ENCODE results near the gene ZBTB7A. TPM values are rescaled to one million over a fixed set of nuclear protein-coding genes. Genes with fewer than 3 reads are reported as not detected.

Gene ZBTB7A
- total RNA-seq, 1 experiment from 2014 or later: 18.3 TPM

- no peak for DNase-seq
- H3K4me3 ChIP-seq (ENCODE audit: insufficient read depth, low read depth, low read length): no peak overlapping the region
- H3K36me3 ChIP-seq (replicated peaks; ENCODE audit: control insufficient read depth, insufficient read depth, low read length): peaks cover 20% of the 10 kb centered on the region
- no peaks in the 10 kb centered on the region for H3K27me3 ChIP-seq (ENCODE audit: control insufficient read depth, insufficient read depth, low read length)
Observed at GRCh38 chr19:4099041-4099764, 32.5 kb upstream of the ZBTB7A start.

GRCh38 chr19:4098493-4098892 lies 31.8 kb upstream of the ZBTB7A start:
- no peak overlapping the region for H3K4me3 ChIP-seq (ENCODE audit: insufficient read depth, low read depth, low read length)
- H3K36me3 ChIP-seq (replicated peaks; ENCODE audit: control insufficient read depth, insufficient read depth, low read length): peaks cover 21% of the 10 kb centered on the region
- peak; percentile 60 for DNase-seq
- no peaks in the 10 kb centered on the region for H3K27me3 ChIP-seq (ENCODE audit: control insufficient read depth, insufficient read depth, low read length)

DNA sequence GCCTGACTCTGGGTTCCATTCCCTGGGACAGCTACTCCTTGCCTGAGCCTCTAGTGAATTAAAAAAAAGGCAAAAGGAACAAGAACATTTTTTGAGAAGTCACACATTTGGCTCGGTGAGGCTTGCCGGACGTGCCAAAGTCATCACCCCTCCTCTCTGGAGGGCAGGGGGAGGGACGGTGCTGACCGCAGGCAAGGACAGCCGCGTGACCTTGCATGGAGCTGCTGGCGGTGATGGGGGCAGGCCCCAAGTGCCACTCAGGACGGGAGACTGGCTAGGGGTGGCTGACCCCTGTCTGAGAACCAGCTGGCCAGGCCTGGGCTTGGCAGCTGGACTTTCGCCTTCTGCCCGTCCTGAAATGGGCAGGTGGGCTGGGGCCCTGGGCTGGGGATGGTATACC lies 30.8 kb upstream of the ZBTB7A start:
- no peaks in the 10 kb centered on the region for H3K27me3 ChIP-seq (ENCODE audit: control insufficient read depth, insufficient read depth, low read length)
- no peak overlapping the region for H3K4me3 ChIP-seq (ENCODE audit: insufficient read depth, low read depth, low read length)
- DNase-seq: no peak
- H3K36me3 ChIP-seq (replicated peaks; ENCODE audit: control insufficient read depth, insufficient read depth, low read length): peaks cover 23% of the 10 kb centered on the region

DNA sequence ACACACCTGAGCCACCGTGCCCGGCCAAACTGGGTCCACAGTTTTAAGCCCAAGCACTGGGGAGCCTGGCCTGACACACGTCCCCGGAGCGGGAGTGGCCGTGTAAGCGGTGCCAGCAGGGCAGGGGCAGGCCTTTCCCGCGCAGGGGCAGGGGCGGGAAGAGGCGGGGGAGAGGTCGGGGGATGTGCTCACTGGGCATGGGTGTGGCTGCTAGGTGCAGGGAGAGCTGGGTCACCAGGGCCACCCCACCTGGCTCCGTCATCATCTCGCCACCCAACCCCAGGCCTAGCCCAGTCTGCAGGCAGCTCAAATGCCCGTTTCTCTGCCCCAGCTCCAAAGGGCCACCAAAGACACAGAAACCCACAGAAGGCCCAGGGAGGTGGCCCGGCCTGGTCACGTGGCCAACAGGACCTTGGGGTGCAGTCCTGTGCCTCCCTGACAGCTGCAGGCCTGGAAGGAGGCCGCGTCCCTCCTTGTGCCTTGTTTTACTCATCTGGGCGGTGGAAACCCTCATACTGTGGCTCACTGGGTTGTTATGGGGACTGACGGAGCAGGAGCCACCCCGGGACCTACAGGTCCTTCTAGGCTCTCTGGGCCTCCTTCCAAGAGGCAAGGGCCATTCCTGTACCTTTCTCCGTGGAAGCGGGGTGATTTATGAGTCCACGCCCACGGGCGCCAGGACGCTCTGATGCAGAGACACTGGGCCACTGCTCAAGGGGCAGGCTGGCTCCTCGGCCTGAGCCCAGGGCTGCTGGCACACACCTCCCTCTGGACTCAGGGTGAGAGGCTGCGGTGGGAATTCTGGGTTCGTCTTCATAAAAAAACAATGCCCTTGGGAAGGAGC lies 29.6 kb upstream of the ZBTB7A start:
- no peak for DNase-seq
- Histone ChIP-seq H3K4me3 (ENCODE audit: insufficient read depth, low read depth, low read length) (no peak overlapping the region), H3K36me3 (replicated peaks; ENCODE audit: control insufficient read depth, insufficient read depth, low read length) (peaks cover 16% of the 10 kb centered on the region), H3K27me3 (ENCODE audit: control insufficient read depth, insufficient read depth, low read length) (no peaks in the 10 kb centered on the region)

DNA sequence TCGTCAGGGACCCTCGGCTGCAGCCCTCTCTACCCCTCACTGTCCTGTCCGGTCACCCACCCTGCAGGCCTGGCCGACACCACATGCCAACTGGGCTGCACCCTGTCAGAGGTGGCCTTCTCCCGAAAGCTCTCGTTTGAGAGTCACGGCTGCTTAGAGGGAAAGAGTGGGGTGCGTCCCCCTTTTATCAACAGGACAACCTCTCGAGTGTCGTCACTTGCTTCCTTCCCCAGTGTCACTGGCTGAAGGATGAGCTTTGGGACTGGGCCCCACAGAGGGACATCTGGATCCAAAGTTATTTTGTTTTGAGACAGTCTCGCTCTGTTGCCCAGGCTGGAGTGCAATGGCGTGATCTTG lies 28.8 kb upstream of the ZBTB7A start:
- H3K36me3 ChIP-seq (replicated peaks; ENCODE audit: control insufficient read depth, insufficient read depth, low read length): peaks cover 13% of the 10 kb centered on the region
- H3K4me3 ChIP-seq (ENCODE audit: insufficient read depth, low read depth, low read length): no peak overlapping the region
- no peak for DNase-seq
- no peaks in the 10 kb centered on the region for H3K27me3 ChIP-seq (ENCODE audit: control insufficient read depth, insufficient read depth, low read length)

GRCh38 chr19:4094761-4095487 lies 28.2 kb upstream of the ZBTB7A start:
- H3K36me3 ChIP-seq (replicated peaks; ENCODE audit: control insufficient read depth, insufficient read depth, low read length): peaks cover 13% of the 10 kb centered on the region
- H3K4me3 ChIP-seq (ENCODE audit: insufficient read depth, low read depth, low read length): no peak overlapping the region
- DNase-seq: no peak
- no peaks in the 10 kb centered on the region for H3K27me3 ChIP-seq (ENCODE audit: control insufficient read depth, insufficient read depth, low read length)

GRCh38 chr19:4094291-4094690 lies 27.6 kb upstream of the ZBTB7A start:
- Histone ChIP-seq H3K4me3 (ENCODE audit: insufficient read depth, low read depth, low read length) (no peak overlapping the region), H3K36me3 (replicated peaks; ENCODE audit: control insufficient read depth, insufficient read depth, low read length) (peaks cover 10% of the 10 kb centered on the region), H3K27me3 (ENCODE audit: control insufficient read depth, insufficient read depth, low read length) (no peaks in the 10 kb centered on the region)
- no peak for DNase-seq

- H3K4me3 ChIP-seq (ENCODE audit: insufficient read depth, low read depth, low read length): no peak overlapping the region
- peak; percentile 52 for DNase-seq
- no peaks in the 10 kb centered on the region for H3K27me3 ChIP-seq (ENCODE audit: control insufficient read depth, insufficient read depth, low read length)
- peaks cover 9% of the 10 kb centered on the region for H3K36me3 ChIP-seq (replicated peaks; ENCODE audit: control insufficient read depth, insufficient read depth, low read length)
Observed at GRCh38 chr19:4093643-4094175, 27.0 kb upstream of the ZBTB7A start.

DNA sequence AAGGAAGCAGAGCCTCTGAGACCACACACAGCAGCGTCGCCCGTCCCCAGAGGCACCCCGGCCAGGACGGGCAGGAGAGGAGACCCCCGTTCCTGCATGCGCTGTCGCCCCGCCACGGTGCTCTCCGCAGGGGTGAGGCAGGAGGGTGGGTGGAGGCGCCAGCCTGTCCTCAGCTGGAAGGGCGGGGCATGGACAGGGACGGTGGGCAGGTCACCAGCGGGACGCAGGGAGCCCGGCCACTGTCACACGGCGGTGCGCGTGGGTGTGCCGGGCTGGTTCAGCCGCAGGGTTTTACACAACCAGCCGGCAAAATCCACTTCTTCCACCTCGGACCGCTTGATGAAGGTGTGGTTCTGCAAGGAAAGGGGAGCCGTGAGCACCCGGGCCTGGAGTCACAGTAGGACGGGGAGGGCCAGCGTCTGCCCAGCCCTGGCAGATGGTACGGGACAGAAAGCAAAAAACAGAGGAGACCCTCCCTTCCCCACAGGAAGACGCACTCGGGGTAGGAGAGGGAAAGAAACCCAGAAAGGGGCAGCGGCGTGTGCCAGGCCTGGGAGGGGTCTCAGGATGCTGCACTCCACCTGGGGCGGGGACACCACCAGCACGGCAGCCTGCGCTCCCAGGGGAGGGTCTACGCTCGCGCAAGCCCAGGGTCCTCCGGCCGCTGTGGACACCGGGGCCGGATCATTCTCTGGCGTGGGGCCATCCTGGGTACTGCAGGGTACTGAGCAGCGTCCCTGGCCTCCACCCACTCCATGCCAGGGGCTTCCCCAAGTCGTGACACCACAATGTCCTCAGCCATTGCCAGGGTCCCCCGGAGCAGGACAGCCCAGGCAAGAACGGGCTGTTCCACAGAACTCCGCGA lies 23.9 kb upstream of the ZBTB7A start:
- H3K27me3 ChIP-seq (ENCODE audit: control insufficient read depth, insufficient read depth, low read length): no peaks in the 10 kb centered on the region
- DNase-seq: peak; percentile 56
- H3K36me3 ChIP-seq (replicated peaks; ENCODE audit: control insufficient read depth, insufficient read depth, low read length): peaks cover 6% of the 10 kb centered on the region
- no peak overlapping the region for H3K4me3 ChIP-seq (ENCODE audit: insufficient read depth, low read depth, low read length)

DNA sequence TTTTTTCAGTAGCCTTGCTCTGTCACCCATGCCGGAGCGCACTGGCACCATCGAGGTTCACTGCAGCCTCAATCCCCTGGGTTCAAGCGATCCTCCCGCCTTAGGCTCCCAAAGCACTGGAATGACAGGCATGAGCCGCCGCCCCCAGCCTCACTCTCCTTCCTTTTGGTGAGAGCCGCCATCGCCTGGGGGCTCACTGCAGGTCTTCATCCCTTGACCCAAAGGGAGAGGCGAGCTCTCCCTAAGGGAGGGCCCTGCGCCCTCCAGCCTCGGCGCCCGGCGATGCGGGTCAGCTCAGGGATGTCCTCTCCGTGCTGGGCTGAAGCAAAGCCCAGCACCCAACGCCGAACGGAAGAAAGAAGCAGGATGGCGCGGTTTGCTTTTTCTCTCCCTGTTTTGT lies 23.2 kb upstream of the ZBTB7A start:
- DNase-seq: no peak
- Histone ChIP-seq H3K4me3 (ENCODE audit: insufficient read depth, low read depth, low read length) (no peak overlapping the region), H3K27me3 (ENCODE audit: control insufficient read depth, insufficient read depth, low read length) (no peaks in the 10 kb centered on the region), H3K36me3 (replicated peaks; ENCODE audit: control insufficient read depth, insufficient read depth, low read length) (peaks cover 4% of the 10 kb centered on the region)

DNA sequence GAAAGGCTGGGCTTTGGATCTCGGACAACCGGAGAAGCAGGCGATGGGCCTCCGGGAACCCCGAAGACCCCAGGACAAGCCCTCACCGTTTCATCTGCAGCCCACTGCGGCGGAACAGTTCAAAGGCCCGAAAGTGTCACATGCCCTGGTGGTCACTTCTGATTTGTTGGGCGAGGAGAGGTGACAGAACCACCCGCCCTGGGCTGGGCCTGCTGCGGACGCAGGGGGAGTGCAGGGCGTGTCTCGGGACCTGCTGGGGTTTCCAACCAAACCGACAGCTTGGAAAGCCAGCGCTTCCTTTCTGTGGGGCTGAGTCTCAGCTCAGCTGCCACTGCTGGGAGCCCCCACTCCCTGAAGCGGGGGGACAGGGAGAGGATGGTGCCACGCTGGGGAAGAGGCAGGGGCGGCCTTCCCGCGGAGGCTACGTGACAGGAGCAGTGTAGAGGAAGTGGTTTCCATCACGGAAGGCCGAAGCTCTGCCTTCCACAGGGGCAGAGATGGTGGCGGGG lies 22.8 kb upstream of the ZBTB7A start:
- H3K4me3 ChIP-seq (ENCODE audit: insufficient read depth, low read depth, low read length): no peak overlapping the region
- peak; percentile 55 for DNase-seq
- no peaks in the 10 kb centered on the region for H3K27me3 ChIP-seq (ENCODE audit: control insufficient read depth, insufficient read depth, low read length)
- H3K36me3 ChIP-seq (replicated peaks; ENCODE audit: control insufficient read depth, insufficient read depth, low read length): peaks cover 4% of the 10 kb centered on the region

DNA sequence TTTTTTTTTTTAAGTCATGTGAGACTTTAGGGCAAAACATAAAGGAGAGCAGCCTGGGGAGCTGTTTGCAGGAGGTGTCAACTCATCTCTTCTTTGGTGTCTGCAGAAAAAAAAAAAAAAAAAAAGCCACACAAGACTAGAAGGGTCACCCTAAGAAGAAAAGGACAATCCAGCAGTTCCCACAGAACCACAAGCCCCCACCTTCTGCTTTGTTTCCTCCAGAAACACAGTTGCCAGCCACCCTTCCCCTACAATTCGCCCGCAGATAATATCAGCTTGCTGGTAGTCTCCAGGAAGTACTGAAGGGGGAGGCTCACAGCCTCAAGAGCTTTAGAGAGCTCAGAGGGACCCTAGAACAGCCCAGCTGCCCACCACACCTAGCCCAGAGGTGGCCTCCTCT lies 22.3 kb upstream of the ZBTB7A start:
- Histone ChIP-seq H3K4me3 (ENCODE audit: insufficient read depth, low read depth, low read length) (no peak overlapping the region), H3K36me3 (replicated peaks; ENCODE audit: control insufficient read depth, insufficient read depth, low read length) (peaks cover 4% of the 10 kb centered on the region), H3K27me3 (ENCODE audit: control insufficient read depth, insufficient read depth, low read length) (no peaks in the 10 kb centered on the region)
- DNase-seq: peak; percentile 55

GRCh38 chr19:4087787-4088679 lies 21.3 kb upstream of the ZBTB7A start:
- DNase-seq: no peak
- H3K4me3 ChIP-seq (ENCODE audit: insufficient read depth, low read depth, low read length): no peak overlapping the region
- peaks cover under 1% of the 10 kb centered on the region for H3K36me3 ChIP-seq (replicated peaks; ENCODE audit: control insufficient read depth, insufficient read depth, low read length)
- H3K27me3 ChIP-seq (ENCODE audit: control insufficient read depth, insufficient read depth, low read length): no peaks in the 10 kb centered on the region

All from H7 (cell line).